Smooth muscle cell of the umbilical artery (primary cell): Measurements from ENCODE around the gene LECT2. TPM values are rescaled to one million over a fixed set of nuclear protein-coding genes. Genes with fewer than 3 reads are reported as not detected.

Experiments used
- total RNA-seq: library from RNA; depleted of rRNA; stranded (reverse); fragments of >200 nt; gene quantifications from 2 replicates; pipeline ENCODE4 v1.2.3, GENCODE V29; 2014

LECT2 gene
- not detected in 2 replicates for total RNA-seq

GRCh38 chr5:135954899-135955298, at the start of gene LECT2:
Gene LECT2 (minus strand): TSS chr5:135954983. CDS start chr5:135954833, 150 bp downstream.

Other genes starting within 250 kb of the LECT2 start
- gene SLC25A48, start 120.3 kb downstream of the LECT2 start, total RNA-seq: not detected in 2 replicates
- not detected in 2 replicates for gene IL9, start 59.1 kb downstream of the LECT2 start, total RNA-seq
- 4,385 and 6,496 TPM in 2 replicates for gene TGFBI, start 74.0 kb upstream of the LECT2 start, total RNA-seq
- gene SMAD5, start 177.9 kb upstream of the LECT2 start, total RNA-seq: 40.7 and 53.7 TPM in 2 replicates
- not detected in 2 replicates for gene SMIM32, start 238.2 kb upstream of the LECT2 start, total RNA-seq